Left renal cortex interstitium (tissue), 4 donors: ENCODE data around the gene TIMM23. TPM values are rescaled to one million over a fixed set of nuclear protein-coding genes. Genes with fewer than 3 reads are reported as not detected.
"Not testable (repeated sequence)": the region's sequence is repeated elsewhere in the genome, so short reads cannot be mapped to it uniquely, and the experiment has no call there.

ENCODE experiments used
- DNase-seq, 4 donors: peaks; one replicate each; pipeline ENCODE4 v3.0.0-alpha.2; 2013; ENCODE audit warnings: low read depth in 4 of 4, low spot score in 2 of 4, missing footprints in 1 of 4
- polyA plus RNA-seq, 4 donors: library from polyadenylated mRNA; unstranded; fragments of 120-200 nt; gene quantifications; one replicate each; pipeline ENCODE4 v1.2.1, GENCODE V29; 2013; ENCODE audit not compliant: insufficient read length in 4 of 4

Gene TIMM23
- polyA plus RNA-seq, 4 donors: 58.0 to 70.1 (median 63.8) TPM

DNA sequence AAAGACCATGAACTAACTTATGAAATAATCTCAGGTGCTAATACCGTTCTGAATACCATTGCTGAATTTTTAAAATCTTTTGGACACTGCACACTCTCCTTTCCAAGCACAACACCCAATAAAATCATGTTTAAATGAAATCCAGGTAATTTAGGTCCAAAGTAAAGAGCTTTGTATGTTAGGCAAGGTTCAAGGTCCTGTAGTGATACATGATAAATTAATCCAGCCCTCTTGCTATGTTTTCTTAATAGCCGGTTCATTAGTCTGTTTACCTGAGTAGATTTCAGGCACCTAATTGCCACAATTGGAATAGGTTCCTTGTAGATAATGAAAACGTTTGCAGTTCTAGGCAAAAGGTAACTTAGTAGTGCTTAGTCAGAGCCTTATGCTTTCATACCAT lies 13.3 kb downstream of the TIMM23 start:
- not testable (repeated sequence) for DNase-seq

DNA sequence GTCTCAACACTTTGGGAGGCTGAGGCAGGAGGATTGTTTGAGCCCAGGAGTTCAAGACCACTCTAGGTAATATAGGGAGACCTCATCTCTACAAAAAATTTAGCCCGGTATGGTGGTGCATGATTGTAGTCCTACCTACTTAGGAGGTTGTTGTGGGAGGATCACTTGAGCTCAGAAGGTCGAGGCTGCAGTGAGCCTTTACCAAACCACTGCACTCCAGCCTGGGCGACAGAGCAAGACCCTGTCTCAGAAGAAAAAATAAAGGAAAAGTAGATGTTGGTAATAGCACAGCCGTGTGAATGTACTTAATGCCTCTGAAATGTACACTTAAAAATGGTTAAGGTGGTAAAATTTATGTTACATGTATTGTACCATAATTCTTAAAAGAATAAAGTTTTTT lies 25.3 kb downstream of the TIMM23 start:
- no peak for DNase-seq

DNA sequence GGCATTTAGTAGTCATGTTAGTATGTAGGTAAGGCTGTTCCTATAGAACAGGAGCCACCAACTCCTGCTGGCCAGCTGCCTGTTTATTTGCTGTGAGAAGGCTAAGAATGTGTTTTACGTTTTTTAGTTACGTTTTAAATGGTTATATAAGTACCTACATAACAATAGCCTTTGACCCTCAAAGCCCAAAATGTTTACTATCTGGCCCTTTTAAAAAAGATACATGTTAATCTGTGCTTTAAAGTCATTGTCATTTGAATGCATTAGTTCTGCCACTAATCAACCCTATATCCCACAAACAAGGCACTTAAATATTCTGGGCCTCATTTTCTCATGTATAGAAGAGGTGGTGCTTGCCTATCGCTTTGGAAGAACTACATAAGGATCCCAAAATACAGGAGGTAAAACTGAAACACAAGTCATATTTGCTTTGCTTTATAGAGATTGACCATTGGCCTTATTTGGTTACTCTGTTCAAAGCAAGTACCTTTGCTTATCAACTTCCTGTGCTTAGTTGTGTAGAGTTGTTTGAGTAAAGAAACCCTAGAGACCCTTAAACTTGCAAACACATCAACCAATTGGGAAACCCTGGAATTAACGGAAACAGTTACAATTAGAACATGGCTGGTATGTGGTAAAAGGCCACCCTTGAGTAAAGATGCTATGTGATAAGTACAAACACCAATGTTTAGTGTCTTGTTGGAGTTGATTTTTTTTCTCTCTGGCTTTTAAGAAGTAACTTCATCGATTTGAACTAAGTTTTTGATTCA lies 25.9 kb downstream of the TIMM23 start:
- DNase-seq: no peak

DNA sequence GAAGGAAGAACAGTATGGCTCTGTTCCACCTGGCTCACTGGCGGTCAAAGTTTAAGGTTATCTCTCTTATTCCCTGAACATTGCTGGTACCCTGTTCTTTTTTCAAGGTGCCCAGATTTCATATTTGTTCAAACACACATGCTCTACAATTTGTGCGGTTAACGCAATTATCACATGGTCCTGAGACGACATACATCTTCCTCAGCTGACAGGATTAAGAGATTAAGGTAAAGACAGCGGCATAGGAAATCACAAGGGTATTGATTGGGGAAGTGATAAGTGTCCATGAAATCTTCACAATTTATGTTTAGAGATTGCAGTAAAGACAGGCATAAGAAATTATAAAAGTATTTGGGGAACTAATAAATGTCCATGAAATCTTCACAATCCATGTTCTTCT lies 27.7 kb downstream of the TIMM23 start:
- not testable (repeated sequence) for DNase-seq

DNA sequence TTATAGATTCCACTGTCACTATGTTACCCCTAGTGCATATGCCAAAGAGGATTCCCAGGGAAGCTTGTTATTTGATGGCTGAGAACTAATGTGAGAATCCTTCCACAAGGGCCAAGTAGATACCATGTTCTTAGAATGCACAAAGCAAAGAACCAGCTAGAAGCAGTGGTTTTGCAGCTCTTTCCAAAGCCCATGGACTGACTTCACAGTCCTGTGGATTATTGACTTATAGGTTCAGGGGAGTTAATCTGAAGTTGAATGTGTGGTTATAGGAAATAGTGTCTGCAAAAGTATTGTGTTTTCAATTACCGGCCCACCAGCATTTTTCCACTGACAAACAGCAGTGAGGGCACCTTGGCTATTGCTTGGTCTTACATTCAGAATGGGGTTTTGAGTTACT lies 28.2 kb downstream of the TIMM23 start:
- DNase-seq: no peak

DNA sequence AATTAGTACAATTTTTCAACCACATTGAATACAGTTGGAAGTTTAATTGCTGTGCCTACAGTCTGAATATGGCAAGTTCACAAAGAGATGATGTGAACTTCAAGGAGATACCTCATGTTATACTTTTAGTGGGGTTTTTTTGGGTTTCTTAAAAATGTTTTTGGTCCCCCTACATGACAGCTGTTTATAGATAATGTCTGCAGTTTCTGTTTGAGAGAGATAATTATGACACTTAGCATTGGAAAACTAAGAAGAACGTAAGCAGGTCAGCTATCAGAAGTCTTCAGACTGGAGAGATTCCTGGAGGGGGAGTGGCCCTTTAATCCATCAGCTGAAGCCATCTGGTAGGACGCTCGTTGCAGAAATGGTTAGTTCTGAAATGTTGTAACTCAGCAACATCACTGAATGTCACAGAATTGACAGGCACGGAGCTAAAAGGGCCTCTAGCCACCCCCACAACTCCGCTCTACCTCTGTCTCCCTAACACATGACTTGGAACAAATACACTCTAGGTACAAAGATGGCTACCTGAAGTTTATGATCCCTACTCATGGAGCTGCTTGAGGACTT lies 29.0 kb downstream of the TIMM23 start:
- no peak for DNase-seq

DNA sequence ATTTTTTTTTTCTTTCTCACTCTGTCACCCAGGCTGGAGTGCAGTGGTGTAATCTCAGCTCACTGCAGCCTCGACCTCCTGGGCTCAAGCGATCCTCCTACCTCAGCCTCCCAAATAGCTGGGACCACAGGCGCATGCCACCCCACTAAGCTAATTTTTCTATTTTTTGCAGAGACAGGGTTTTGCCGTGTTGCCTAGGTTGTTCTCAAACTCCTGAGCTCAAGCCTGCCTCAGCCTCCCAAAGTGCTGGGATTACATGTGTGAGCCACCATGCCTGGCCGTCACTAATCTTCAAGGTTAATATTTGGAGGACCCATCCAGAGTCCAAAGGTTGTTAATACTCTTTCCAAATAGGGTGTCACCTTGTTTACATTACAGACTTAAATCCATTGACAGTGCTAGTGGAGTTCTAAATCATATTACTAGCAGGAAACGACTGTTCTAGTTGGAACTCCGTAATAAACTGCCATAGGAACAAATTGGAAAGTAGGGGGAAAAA lies 29.9 kb downstream of the TIMM23 start:
- not testable (repeated sequence) for DNase-seq

DNA sequence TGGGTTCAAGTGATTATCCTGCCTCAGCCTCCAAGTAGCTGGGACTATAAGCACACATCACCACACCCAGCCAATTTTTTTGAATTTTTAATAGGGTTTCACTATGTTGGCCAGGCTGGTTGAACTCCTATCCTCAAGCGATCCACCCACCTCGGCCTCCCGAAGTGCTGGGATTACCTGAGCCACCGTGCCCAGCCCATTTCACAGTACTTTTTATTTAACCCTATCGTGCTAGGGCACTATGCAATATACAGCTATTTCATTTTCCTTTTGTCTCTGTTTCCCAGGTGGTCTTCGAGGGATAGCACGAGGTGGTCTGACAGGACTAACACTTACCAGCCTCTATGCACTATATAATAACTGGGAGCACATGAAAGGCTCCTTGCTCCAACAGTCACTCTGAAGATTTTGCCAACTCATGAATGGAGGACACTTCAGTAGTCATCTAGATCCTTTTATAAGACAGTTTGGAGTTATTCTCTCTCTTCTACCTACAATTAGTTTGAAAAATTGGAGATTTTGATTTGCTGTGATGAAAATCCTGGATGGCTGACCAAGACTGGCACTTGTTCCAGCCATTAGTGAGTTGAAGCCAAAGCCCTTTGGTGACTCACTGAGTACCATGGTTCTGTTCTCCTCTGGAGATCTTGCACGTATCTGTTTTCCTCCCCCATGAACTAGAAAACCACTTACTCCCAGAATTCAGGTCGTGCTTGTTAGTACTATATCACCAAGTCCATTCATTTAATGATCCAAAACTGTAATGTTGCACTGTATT lies 30.8 kb downstream of the TIMM23 start:
- DNase-seq: no peak

DNA sequence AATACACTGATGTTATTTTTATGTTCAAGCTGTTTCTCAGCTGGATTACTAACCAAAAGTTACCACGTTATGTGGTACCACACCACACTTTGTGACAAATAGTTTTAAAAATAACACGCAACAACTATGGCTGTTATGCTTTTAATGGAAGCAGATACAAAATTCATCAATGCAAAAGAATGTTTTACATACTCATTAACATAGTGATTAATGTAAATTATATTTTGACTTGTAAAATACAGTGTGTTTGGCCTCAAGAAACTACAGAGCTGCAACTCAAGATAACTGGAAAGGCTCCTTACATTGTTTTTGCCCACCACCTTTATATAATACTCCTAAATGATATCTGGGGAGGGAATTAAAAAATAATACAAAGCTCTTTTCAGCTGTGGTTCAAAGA lies 32.7 kb downstream of the TIMM23 start:
- DNase-seq: no peak

DNA sequence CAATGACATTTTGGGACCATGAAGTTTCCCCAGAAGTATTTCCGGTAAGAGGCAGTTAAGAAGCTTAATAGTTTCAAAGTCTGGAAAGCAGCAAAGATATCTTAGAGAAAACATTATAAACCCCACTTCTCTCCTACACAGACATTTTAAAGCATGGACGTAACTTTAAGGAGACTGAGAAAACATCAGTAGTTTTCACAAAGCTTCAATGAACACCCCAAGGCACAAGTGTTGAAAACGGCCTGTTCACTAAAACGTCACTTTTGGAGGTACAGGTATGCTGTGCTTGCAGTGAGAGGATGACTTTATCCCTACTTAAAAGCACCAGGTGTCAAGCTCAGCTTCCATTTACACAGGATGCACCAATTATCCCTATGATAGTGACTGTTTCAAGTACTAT lies 33.1 kb downstream of the TIMM23 start:
- DNase-seq: no peak

DNA sequence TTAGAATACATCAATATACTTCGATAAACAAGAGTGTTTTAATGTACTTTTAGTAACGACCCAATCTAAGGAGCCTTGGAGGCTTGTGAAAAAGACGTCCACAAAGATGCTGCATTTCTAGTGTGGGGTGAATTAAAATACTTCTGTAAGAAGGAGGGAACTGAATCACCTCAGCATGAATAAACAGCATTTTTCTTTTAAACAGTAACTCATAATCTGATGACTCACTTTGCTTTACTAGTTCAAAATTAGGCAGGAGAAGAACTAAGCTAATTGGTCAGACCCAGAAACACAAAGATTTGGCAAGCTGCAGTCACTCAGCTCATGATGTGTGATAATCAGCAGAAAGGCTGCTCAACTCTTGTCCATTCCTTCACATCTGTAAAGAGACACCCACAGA lies 33.9 kb downstream of the TIMM23 start:
- no peak for DNase-seq

DNA sequence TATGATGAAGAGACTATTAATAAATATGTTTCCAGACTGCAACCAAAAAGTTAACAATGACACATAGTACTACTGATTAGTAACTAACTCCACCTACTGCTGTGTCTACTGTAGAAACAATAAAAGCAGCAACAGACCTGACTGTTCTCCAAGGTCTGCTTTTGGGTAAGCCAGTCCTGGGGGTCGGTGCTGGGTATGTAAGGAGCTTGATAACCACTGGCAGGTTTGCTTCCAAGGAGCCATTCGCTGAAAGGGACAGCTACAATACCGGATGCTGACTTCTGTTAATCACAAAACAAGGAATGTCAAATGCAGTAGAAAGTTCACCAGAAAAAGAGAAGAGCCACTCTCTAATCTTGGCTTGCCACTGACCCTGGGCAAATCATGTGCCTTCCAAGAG lies 40.5 kb downstream of the TIMM23 start:
- DNase-seq: no peak

DNA sequence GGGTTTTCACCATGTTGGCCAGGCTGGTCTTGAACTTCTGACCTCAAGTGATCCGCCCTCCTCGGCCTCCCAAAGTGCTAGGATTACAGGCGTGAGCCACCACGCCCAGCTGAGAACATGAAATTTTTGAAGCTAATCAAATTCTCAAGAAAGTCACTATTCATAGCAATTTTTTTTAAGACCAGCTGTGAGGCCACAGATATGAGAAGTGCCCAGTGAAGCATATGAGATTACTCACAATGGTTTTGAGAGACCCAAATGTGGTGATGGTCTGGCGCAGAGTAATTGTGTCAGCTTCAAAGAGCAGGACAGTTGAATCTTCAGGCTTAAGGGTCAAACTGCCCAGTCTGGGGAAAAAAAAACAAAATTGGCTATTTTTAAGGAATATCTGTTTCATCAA lies 41.9 kb downstream of the TIMM23 start:
- DNase-seq: no peak

DNA sequence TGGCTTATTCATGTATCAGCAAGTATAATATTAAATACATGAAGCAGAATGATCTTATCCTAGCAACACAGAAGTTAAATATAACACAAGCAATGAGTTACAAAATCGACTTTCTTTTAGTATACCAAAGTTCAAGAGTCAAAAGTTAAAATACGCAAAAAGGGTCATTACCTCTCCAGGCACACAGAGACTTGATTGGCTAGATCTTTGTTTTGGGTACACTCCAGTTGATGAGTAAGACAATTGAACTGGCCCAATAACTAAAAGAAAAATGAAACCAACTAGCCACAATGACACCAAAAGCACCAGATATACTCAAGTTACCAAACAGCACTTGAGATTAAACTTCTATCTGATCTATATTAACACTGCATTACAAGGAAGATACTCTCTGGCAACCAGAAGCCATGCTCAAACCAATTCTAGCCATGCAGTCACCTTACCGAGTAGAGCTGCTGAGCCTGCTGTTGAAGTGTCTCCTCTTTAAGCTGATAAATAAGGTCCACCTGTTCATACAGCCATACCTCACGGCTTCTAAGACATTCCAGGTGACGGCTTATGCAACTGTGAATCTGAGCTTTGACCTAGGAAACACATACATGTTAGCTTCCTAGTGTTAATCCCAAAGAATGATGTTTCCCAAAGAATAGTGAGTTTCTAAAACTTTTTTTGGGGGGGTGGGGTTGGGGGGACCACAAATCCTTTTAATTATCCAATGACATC lies 42.6 kb downstream of the TIMM23 start:
- no peak for DNase-seq

DNA sequence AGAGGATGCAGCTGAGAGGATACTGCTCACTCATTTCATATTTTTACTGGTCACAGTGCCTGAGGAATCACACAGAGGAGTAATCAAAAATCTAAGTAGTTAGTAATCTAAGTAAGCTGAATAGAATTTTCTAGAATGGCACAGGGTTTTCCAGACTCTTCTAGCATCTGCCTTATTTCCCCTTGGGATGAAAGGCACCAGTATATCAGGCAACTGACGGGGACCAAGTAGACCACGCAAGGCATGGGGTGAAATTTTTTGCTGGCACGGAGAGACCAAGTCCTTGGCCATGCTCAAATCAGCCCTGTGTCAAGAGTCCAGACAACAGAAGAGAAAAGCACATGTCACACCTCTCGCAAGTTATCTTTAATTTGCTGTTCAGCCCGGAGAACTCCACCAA lies 43.9 kb downstream of the TIMM23 start:
- DNase-seq: no peak

DNA sequence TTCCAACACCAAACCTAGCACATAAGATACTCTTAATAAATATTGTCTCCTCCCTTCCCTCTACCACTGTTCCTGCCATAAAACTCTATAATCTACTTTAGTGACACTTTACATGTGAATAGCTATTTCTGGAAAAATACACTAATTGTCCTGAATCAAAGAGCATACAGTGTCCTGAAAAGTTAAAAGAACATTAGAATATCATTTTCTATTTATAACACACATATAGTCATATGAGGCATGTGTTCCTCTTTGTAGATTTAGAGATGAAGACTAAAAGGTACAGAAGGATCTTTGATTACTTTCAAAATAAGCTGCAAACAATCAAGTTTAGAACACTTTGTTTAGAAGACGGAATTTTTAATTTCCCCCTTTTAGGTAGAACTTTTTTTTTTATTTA lies 44.5 kb downstream of the TIMM23 start:
- DNase-seq: no peak

DNA sequence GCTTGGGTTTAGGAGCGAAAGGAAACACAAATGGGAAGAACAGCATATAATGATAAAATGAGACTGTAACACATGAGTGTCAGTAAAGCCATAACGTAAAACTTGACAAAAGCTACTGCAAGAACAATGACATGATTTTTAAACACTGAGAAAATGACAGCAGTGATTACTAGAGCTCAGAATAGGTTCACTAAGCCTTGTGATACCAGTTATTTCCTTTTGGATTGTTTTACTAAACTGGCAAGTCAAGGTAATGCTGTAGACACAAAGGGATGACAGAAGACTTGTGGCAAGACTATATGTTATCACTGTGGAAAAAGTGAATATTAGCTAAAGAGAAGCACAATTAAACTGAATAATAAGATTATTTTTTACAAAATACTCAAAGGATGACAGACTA lies 45.4 kb downstream of the TIMM23 start:
- DNase-seq: no peak

DNA sequence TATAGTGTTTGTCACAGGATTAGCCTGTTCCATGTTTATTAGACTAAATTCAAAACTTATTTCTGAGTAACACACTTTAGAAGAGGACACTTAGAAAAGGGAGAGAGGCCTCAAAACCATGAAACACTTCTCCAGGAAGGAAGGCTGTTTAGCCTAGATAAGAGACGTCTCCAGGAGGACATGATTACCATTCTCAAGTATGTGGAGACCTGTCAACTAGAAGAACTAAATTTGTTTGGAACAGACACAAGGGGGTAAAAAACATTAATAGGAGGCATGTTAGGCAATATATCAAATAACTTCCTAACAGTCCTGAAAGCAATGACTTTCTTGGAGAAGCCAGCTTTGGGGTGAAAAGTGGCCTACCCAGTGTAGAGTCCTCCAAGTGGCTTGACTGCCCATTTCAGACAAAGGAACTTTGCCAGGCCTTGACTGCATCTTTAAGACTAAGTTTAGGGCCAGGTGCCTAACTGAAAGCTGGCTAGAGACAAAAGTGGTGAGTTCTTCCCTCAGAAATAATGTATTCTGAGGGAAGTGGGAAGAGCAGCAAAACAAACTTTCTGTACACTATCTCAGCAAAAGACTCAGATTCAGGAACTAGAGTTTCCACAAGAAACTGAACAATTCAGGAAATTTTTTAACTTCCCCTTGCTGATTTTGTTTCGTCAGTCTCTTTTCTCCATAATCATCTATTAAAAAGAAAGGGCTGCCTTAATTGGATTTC lies 46.3 kb downstream of the TIMM23 start:
- DNase-seq: no peak

DNA sequence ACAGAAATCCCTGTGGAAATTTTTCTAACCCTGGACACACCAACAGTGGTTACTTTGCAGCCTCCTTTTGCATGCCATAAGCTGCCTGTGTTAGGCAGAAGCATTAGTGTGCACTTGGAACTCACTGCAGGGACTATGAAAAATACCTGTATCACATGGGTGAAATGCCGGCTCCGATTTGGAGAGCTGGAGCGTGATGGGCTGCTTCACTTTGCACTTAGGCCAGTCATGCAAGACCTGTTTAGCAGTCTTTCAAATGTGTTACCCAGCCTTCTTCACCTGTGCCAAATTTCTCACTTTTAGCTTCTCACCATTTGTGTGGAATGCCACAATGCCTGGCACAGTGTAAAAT lies 46.9 kb downstream of the TIMM23 start:
- no peak for DNase-seq

DNA sequence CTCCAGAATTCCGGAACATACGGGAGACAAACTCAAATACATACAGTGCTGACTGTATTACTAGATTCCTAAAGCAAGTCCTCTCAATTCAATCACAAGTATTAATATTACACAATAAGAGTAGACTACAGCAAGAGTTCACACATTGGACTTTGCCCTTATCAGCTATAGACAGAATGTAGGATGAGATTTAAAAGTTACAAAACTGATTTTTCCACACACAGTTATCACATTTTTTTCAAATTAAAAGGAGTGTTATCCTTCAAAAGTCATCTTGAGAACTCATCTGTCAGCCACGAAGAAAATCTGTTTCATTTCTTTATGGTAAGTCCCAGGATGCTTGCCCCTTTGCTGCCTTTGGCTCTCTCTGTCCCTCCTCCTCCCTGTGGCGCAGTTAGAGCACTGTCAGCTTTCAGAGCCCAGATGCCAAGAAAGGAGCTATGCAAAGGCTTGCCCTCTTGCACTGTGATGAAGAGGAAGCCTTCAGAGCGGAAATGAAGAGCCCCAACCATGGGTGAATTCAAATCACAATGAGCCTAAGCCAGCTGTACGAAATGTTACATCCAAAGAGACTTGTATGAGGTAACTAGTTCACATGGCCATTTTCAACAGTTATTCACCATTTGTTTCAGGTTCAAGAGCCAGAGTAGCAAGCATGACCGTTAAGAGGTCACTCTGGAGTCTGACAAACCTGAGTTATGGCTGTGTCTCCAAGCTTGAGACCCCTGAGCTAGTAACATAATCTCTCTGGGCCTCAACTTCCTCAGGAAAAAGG lies 47.5 kb downstream of the TIMM23 start:
- DNase-seq: no peak
